Measurements from ENCODE around the gene FHOD3. TPM values are rescaled to one million over a fixed set of nuclear protein-coding genes. Genes with fewer than 3 reads are reported as not detected.

The FHOD3 gene
- polyA plus RNA-seq, 1 experiment, result 41.1 TPM

- H3K27ac ChIP-seq (ENCODE audit: low read depth, low read length), result no peak overlapping the region
- DNase-seq (ENCODE audit: low read depth, low spot score), result no peak
- CTCF ChIA-PET, result no interaction called here
- no peaks in the 10 kb centered on the region; the same call in 1 of the 2 replicates for H3K9me3 ChIP-seq (ENCODE audit: control insufficient read depth, insufficient read depth, low read length)
- no peak for TF ChIP-seq CTCF (IDR thresholded peaks at IDR 0.05; ENCODE audit: low read depth, low read length)
- no peaks in the 10 kb centered on the region for H3K27me3 ChIP-seq (ENCODE audit: control insufficient read depth, insufficient read depth, low read length)
- POLR2A ChIA-PET, result no interaction called here
- H3K4me3 ChIP-seq (ENCODE audit: low read depth, low read length), result no peak overlapping the region
These were observed 236.7 kb downstream of the FHOD3 start for GRCh38 chr18:36534154-36534688.

- H3K4me3 ChIP-seq (ENCODE audit: low read depth, low read length), result no peak overlapping the region
- no peak for TF ChIP-seq CTCF (IDR thresholded peaks at IDR 0.05; ENCODE audit: low read depth, low read length)
- H3K27me3 ChIP-seq (ENCODE audit: control insufficient read depth, insufficient read depth, low read length), result no peaks in the 10 kb centered on the region
- no peak for DNase-seq (ENCODE audit: low read depth, low spot score)
- POLR2A ChIA-PET, result no interaction called here
- no peaks in the 10 kb centered on the region; the same call in 1 of the 2 replicates for H3K9me3 ChIP-seq (ENCODE audit: control insufficient read depth, insufficient read depth, low read length)
- CTCF ChIA-PET, result interaction anchor here (0.6 kb wide), 1 partner anchor 42 kb away, joined by 3 read pairs; no protein-coding TSS in a partner anchor
- no peak overlapping the region for H3K27ac ChIP-seq (ENCODE audit: low read depth, low read length)
These were observed 237.9 kb downstream of the FHOD3 start for GRCh38 chr18:36535202-36535935.

GRCh38 chr18:36536426-36536825, 238.9 kb downstream of the FHOD3 start:
- no peak for TF ChIP-seq CTCF (IDR thresholded peaks at IDR 0.05; ENCODE audit: low read depth, low read length)
- Histone ChIP-seq H3K9me3 (ENCODE audit: control insufficient read depth, insufficient read depth, low read length) (no peaks in the 10 kb centered on the region; the same call in 1 of the 2 replicates), H3K4me3 (ENCODE audit: low read depth, low read length) (no peak overlapping the region), H3K27me3 (ENCODE audit: control insufficient read depth, insufficient read depth, low read length) (no peaks in the 10 kb centered on the region), H3K27ac (ENCODE audit: low read depth, low read length) (no peak overlapping the region)
- CTCF ChIA-PET, result no interaction called here
- no peak for DNase-seq (ENCODE audit: low read depth, low spot score)
- POLR2A ChIA-PET, result no interaction called here

GRCh38 chr18:36537289-36537688, 239.8 kb downstream of the FHOD3 start:
- Histone ChIP-seq H3K4me3 (ENCODE audit: low read depth, low read length) (no peak overlapping the region), H3K27me3 (ENCODE audit: control insufficient read depth, insufficient read depth, low read length) (no peaks in the 10 kb centered on the region), H3K9me3 (ENCODE audit: control insufficient read depth, insufficient read depth, low read length) (no peaks in the 10 kb centered on the region), H3K27ac (ENCODE audit: low read depth, low read length) (no peak overlapping the region)
- no peak for TF ChIP-seq CTCF (IDR thresholded peaks at IDR 0.05; ENCODE audit: low read depth, low read length)
- no peak for DNase-seq (ENCODE audit: low read depth, low spot score)
- CTCF ChIA-PET, result no interaction called here
- POLR2A ChIA-PET, result no interaction called here

- no peak for TF ChIP-seq CTCF (IDR thresholded peaks at IDR 0.05; ENCODE audit: low read depth, low read length)
- Histone ChIP-seq H3K27me3 (ENCODE audit: control insufficient read depth, insufficient read depth, low read length) (no peaks in the 10 kb centered on the region), H3K27ac (ENCODE audit: low read depth, low read length) (no peak overlapping the region), H3K9me3 (ENCODE audit: control insufficient read depth, insufficient read depth, low read length) (no peaks in the 10 kb centered on the region), H3K4me3 (ENCODE audit: low read depth, low read length) (no peak overlapping the region)
- ChIA-PET CTCF (no interaction called here), POLR2A (no interaction called here)
- no peak for DNase-seq (ENCODE audit: low read depth, low spot score)
These were observed 242.2 kb downstream of the FHOD3 start for GRCh38 chr18:36539674-36540231.

Measured in AG04450 (cell line).